Heart left ventricle (tissue), 13 donors: ENCODE results near the gene CCDC33.

Experiments used
- CTCF ChIP-seq, 12 donors: fragments of 200-600 bp; sonication (generic) in 4 of 12; IDR thresholded peaks; one replicate each; pipeline versions ENCODE4 v1.5.0 to v1.8.0; 2018 to 2022; ENCODE audit warnings: antibody characterized with exemption in 12 of 12, mild to moderate bottlenecking in 5 of 12
- POLR2A ChIP-seq, 2 donors: fragments of 450-650 bp; IDR thresholded peaks; one replicate each; pipeline ENCODE4 v1.6.1; 2017; ENCODE audit warnings: antibody characterized with exemption in 2 of 2, mild to moderate bottlenecking in 2 of 2, moderate library complexity in 2 of 2
- donor health status: ischemic (EF 13 %, LVEDD 7.1; RV severe dilation, severe dysfunction).
- donor health status: DM: no; HTN: yes; CAD: no.
- donor health status: DM: no; HTN: no; CAD: no.
- donor health status: ischemic (EF 25% LVEDD 6.9; RV normal size, moderate dysfunction).
- donor health status: ischemic (EF 25% LVEDD 5.7; RV mildly dilated, moderate dysfunction).
- donor health status: ischemic (EF 35%, LVEDD 5.7; RV mildly dilated, moderate dysfunction).
- donor health status: nonischemic (EF 11% LVEDD 7.7; RV severe dilation, severe dysfunction).
- donor health status: DM: yes; HTN: yes; CAD: no.
- donor health status: PGD.
- donor health status: ischemic (EF 29% LVEDD 5.4; RV normal size, mild dysfunction).
- donor health status: nonischemic (EF 23%, LVEDD 6.1; RV moderate dilation, normal function).

DNA sequence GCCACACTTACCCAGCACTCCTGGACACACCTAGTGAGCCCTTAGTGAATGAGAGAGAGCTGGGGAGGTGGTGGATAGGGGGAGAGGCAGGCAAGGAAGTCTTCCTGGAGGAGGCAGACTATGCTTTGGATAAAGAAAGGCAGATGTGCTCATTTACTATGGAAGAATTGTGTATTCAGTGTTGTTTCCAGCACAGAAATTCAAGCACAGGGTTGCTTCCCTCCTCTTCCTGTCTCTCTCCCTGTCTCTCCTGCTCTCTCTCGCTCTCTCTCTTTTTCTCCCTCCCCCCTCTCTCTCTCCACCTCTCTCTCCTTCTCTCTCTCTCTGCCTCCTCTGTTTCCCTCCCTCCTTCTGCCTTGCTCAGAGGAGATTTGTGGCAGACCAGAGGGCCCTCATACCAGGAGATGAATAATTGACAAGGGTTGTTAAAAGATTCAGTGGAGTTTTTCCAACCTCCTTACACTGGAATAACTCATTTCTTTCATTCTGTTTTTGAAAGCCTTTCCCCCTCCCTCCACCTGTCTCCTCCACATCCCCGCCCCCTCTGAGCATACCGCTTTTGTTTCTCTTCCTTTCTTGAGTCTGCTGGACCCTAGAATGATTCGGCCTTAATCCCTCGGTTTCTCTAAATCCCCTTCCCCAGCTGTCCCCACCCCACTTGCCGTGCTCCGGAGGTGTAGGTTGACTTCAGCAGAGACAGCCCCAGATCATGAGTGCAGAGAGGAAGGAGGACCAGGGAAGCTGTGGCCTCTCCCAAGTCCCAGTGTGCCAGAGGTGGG, 65.6 kb downstream of the CCDC33 start:
- TF ChIP-seq POLR2A (IDR thresholded peaks at IDR 0.05) (no peak), CTCF (IDR thresholded peaks at IDR 0.05) (no peak)
